GM12878 (cell line): Measurements from ENCODE around the gene UGT1A8. TPM values are rescaled to one million over a fixed set of nuclear protein-coding genes. Genes with fewer than 3 reads are reported as not detected.

Experiments
- ATAC-seq: fragments of 200-7000 bp; cut with Tn5 transposase; 3 replicates; pipeline ENCODE4 v1.9.1; 2020; ENCODE audit warnings: mild to moderate bottlenecking, moderate library complexity
- BruUV-seq: library from RNA; stranded (reverse); fragments of 400-500 nt; replicated peaks from 2 replicates; lab custom pipeline; 2021; lab: Mats Ljungman, UMichigan
- CTCF ChIA-PET: fragments of 300-600 bp; sonication (Branson Sonifier 250); formaldehyde crosslinking; extraction: SDS; loops from one replicate; lab custom pipeline; 2021; ENCODE audit warnings: inconsistent platforms; lab: Yijun Ruan, JAX
- POLR2A ChIA-PET: fragments of 350-600 bp; formaldehyde crosslinking; extraction: SDS; loops from one replicate; lab custom pipeline; 2021; ENCODE audit warnings: inconsistent platforms; lab: Charles Lee
- RAD21 ChIA-PET: fragments of 300-600 bp; sonication (Branson Sonifier 250); formaldehyde crosslinking; loops from one replicate; lab custom pipeline; 2023; ENCODE audit warnings: antibody characterized with exemption; ENCODE audit not compliant: unreplicated experiment; lab: Charles Lee
- SMC1A ChIA-PET: fragments of 300-600 bp; sonication (Branson Sonifier 250); formaldehyde crosslinking; loops from one replicate; lab custom pipeline; 2023; ENCODE audit not compliant: unreplicated experiment, uncharacterized antibody; lab: Charles Lee
- DNase-seq: peaks from one replicate; pipeline ENCODE4 v3.0.0-alpha.2; 2011; ENCODE audit warnings: low read depth, low spot score
- FAIRE-seq: peaks from 3 replicates; lab custom pipeline; 2011; peaks lifted over from hg19 to GRCh38; lab: Jason Lieb, UNC
- H2AFZ ChIP-seq: 2 replicates; pipeline ENCODE4 v1.6.0; 2011; ENCODE audit warnings: low read depth, low read length, control low read depth; ENCODE audit not compliant: control insufficient read depth
- H3K27ac ChIP-seq: 2 replicates; pipeline ENCODE4 v1.5.1; 2011; ENCODE audit warnings: control low read depth; ENCODE audit not compliant: control insufficient read depth, insufficient read depth
- H3K27me3 ChIP-seq, 2 experiments: replicated peaks in 1 of 2; 2 replicates each; pipeline versions ENCODE4 v1.6.0 to v1.6.1; 2011; ENCODE audit warnings: low read length in 1 of 2; ENCODE audit not compliant: control insufficient read depth in 2 of 2, insufficient read depth in 2 of 2
- H3K36me3 ChIP-seq, 2 experiments: 2 replicates each; pipeline ENCODE4 v1.5.1; 2011; ENCODE audit warnings: low read length in 1 of 2; ENCODE audit not compliant: control insufficient read depth in 2 of 2, insufficient read depth in 2 of 2
- H3K4me1 ChIP-seq: 2 replicates; pipeline ENCODE4 v1.6.1; 2011; ENCODE audit warnings: mild to moderate bottlenecking, low read length, moderate library complexity, mixed read lengths; ENCODE audit not compliant: control insufficient read depth, insufficient read depth
- H3K4me2 ChIP-seq: 2 replicates; pipeline ENCODE4 v1.6.0; 2011; ENCODE audit warnings: control low read depth; ENCODE audit not compliant: control insufficient read depth, insufficient read depth
- H3K4me3 ChIP-seq: fragments of 200-600 bp; sonication (generic); 2 replicates; pipeline ENCODE4 v1.5.1; 2016
- H3K79me2 ChIP-seq: 2 replicates; pipeline ENCODE4 v1.6.0; 2011; ENCODE audit warnings: low read length; ENCODE audit not compliant: control insufficient read depth, insufficient read depth
- H3K9ac ChIP-seq: 2 replicates; pipeline ENCODE4 v1.8.0; 2011; ENCODE audit warnings: low read length, control low read depth, mixed read lengths; ENCODE audit not compliant: control insufficient read depth, insufficient read depth
- H3K9me3 ChIP-seq: replicated peaks from 3 replicates; pipeline ENCODE4 v1.5.1; 2011; ENCODE audit warnings: mild to moderate bottlenecking, low read length; ENCODE audit not compliant: control insufficient read depth, insufficient read depth
- H4K20me1 ChIP-seq: 2 replicates; pipeline ENCODE4 v1.6.0; 2011; ENCODE audit not compliant: control insufficient read depth, insufficient read depth
- CREM ChIP-seq: IDR thresholded peaks from 2 replicates; pipeline ENCODE4 v1.6.1; 2014; ENCODE audit warnings: antibody characterized with exemption, low read depth
- HDAC2 ChIP-seq: fragments of 200-600 bp; sonication (generic); IDR thresholded peaks from 2 replicates; pipeline ENCODE4 v1.6.1; 2017
- HDGF ChIP-seq: fragments of 450-650 bp; IDR thresholded peaks from 2 replicates; pipeline ENCODE4 v1.6.1; 2016; ENCODE audit warnings: antibody characterized with exemption
- KDM1A ChIP-seq: fragments of 200-600 bp; sonication (generic); IDR thresholded peaks from 2 replicates; pipeline ENCODE4 v1.6.1; 2016; ENCODE audit warnings: borderline replicate concordance
- LARP7 ChIP-seq: fragments of 450-650 bp; IDR thresholded peaks from 2 replicates; pipeline ENCODE4 v1.6.1; 2017; ENCODE audit warnings: mild to moderate bottlenecking
- MEF2A ChIP-seq: IDR thresholded peaks from 2 replicates; pipeline ENCODE4 v1.6.1; 2011; ENCODE audit warnings: low read depth, mild to moderate bottlenecking, low read length, moderate library complexity; ENCODE audit not compliant: insufficient read depth
- NKRF ChIP-seq: fragments of 450-650 bp; conservative IDR thresholded peaks from 2 replicates; pipeline ENCODE4 v1.6.1; 2017; ENCODE audit warnings: mild to moderate bottlenecking, moderate library complexity
- PML ChIP-seq: IDR thresholded peaks from 2 replicates; pipeline ENCODE4 v1.6.1; 2012; ENCODE audit warnings: low read length, inconsistent platforms
- SMARCA5 ChIP-seq: fragments of 450-650 bp; IDR thresholded peaks from 2 replicates; pipeline ENCODE4 v1.6.1; 2017; ENCODE audit warnings: mild to moderate bottlenecking
- ZNF24 ChIP-seq: fragments of 450-650 bp; IDR thresholded peaks from 2 replicates; pipeline ENCODE4 v1.6.1; 2017; ENCODE audit warnings: antibody characterized with exemption, mild to moderate bottlenecking
- ZNF592 ChIP-seq: fragments of 450-650 bp; IDR thresholded peaks from 2 replicates; pipeline ENCODE4 v1.6.1; 2017; ENCODE audit warnings: mild to moderate bottlenecking, moderate library complexity
- ZNF622 ChIP-seq: fragments of 450-650 bp; IDR thresholded peaks from 2 replicates; pipeline ENCODE4 v1.6.1; 2017; ENCODE audit warnings: mild to moderate bottlenecking, inconsistent platforms
- WGBS: methylation state at CpG from one replicate; pipeline ENCODE4 v1.1.6; 2016; ENCODE audit warnings: low lambda C conversion rate; ENCODE audit not compliant: insufficient replicate concordance, insufficient coverage; ENCODE audit errors: missing lambda C conversion rate; 5-methylcytosine and 5-hydroxymethylcytosine counted together
- in situ Hi-C: fragments of 300-500 bp; cut with MboI; formaldehyde crosslinking; loops from 9 replicates; pipeline ENCODE4 v1.14.3; 2018; ENCODE audit warnings: mixed read lengths
- intact Hi-C: fragments of 100-400 bp; cut with micrococcal nuclease; formaldehyde crosslinking; loops from one replicate; pipeline ENCODE4 v1.14.2; 2022; ENCODE audit not compliant: unreplicated experiment
- polyA plus RNA-seq, 11 experiments: library from polyadenylated mRNA; depleted of rRNA in 4 of 11; unstranded in 6 of 11; stranded (reverse) in 5 of 11; fragments of >200 nt; fragmentation: Nextera tagmentation in 4 of 11; fragmentation: Illumina TruSeq in 1 of 11; extraction: Ambion mirVana in 4 of 11; extraction: Trizol in 1 of 11; gene quantifications; 1 replicate in 1 of 11; 2 replicates in 10 of 11; pipeline versions ENCODE4 v1.2.1 to v1.2.3, GENCODE V29; 2011 to 2016; ENCODE audit warnings: inconsistent platforms in 2 of 11, missing spikeins in 2 of 11, low read depth in 1 of 11
- total RNA-seq, 4 experiments: library from RNA; depleted of rRNA in 3 of 4; stranded (reverse); fragments of >200 nt in 3 of 4; fragmentation: Illumina TruSeq in 1 of 4; extraction: Trizol in 1 of 4; gene quantifications; 2 replicates each; pipeline versions ENCODE4 v1.2.1 to v1.2.3, GENCODE V29; 2013 to 2021
- TF ChIP-seq, protein P1 (sequence below): fragments of 450-650 bp; formaldehyde crosslinking; IDR thresholded peaks from 2 replicates; pipeline ENCODE4 v1.5.0; 2022; ENCODE audit warnings: mild to moderate bottlenecking, missing genetic modification characterization
- TF ChIP-seq, protein P2 (sequence below), 3 experiments: IDR thresholded peaks in 2 of 3; conservative IDR thresholded peaks in 1 of 3; 2 replicates each; pipeline ENCODE4 v1.5.1; 2011; ENCODE audit warnings: low read depth in 3 of 3, low read length in 3 of 3, mild to moderate bottlenecking in 3 of 3, control low read depth in 2 of 3, moderate library complexity in 2 of 3, inconsistent platforms in 1 of 3, mixed read lengths in 1 of 3; ENCODE audit not compliant: control insufficient read depth in 2 of 3, insufficient read depth in 1 of 3; ENCODE audit errors: extremely low read depth in 1 of 3

Gene UGT1A8
- total and polyA plus RNA-seq, 10 of the 15 experiments (the other 5 are each of a cell fraction or from before 2014, with no cell fraction given): not detected

DNA sequence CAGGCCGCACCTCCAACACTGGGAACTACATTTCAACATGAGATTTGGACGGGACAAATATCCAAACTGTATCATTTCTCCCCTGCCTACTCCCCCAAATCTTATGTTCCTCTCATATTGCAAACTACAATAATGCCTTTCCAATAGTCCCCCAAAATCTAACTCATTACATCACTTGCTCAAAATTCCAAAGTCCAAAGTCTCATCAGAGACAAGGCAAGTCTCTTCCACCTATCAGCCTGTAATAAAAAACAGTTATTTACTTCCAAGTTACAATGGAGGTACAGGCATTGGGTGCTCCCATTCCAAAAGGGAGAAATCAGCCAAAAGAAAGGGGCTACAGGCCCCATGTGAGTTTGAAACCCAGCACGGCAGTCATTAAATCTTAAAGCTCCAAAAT, 12.6 kb upstream of the UGT1A8 start:
- Histone ChIP-seq H2AFZ (no peak overlapping the region), H4K20me1 (no peaks in the 10 kb centered on the region), H3K9ac (no peak overlapping the region), H3K79me2 (no peaks in the 10 kb centered on the region), H3K27me3 (no peaks in the 10 kb centered on the region), H3K4me1 (no peaks in the 10 kb centered on the region), H3K4me3 (no peak overlapping the region), H3K27ac (no peak overlapping the region), H3K4me2 (no peak overlapping the region), H3K36me3 (no peaks in the 10 kb centered on the region), H3K9me3 (no peaks in the 10 kb centered on the region; the same call in 2 of the 3 replicates)
- ChIA-PET SMC1A (no interaction called here), POLR2A (no interaction called here), RAD21 (no interaction called here), CTCF (no interaction called here)
- FAIRE-seq (no peak), DNase-seq (no peak), ATAC-seq (no peak)
- intact Hi-C loops (no loop called here), in situ Hi-C loops (no loop called here)
- TF ChIP-seq KDM1A (no peak), HDGF (no peak), ZNF622 (no peak), CREM (no peak), SMARCA5 (no peak), PML (no peak), LARP7 (no peak), MEF2A (no peak), ZNF24 (no peak), ZNF592 (no peak), HDAC2 (no peak), NKRF (no peak)
- TF ChIP-seq, protein P1, sequence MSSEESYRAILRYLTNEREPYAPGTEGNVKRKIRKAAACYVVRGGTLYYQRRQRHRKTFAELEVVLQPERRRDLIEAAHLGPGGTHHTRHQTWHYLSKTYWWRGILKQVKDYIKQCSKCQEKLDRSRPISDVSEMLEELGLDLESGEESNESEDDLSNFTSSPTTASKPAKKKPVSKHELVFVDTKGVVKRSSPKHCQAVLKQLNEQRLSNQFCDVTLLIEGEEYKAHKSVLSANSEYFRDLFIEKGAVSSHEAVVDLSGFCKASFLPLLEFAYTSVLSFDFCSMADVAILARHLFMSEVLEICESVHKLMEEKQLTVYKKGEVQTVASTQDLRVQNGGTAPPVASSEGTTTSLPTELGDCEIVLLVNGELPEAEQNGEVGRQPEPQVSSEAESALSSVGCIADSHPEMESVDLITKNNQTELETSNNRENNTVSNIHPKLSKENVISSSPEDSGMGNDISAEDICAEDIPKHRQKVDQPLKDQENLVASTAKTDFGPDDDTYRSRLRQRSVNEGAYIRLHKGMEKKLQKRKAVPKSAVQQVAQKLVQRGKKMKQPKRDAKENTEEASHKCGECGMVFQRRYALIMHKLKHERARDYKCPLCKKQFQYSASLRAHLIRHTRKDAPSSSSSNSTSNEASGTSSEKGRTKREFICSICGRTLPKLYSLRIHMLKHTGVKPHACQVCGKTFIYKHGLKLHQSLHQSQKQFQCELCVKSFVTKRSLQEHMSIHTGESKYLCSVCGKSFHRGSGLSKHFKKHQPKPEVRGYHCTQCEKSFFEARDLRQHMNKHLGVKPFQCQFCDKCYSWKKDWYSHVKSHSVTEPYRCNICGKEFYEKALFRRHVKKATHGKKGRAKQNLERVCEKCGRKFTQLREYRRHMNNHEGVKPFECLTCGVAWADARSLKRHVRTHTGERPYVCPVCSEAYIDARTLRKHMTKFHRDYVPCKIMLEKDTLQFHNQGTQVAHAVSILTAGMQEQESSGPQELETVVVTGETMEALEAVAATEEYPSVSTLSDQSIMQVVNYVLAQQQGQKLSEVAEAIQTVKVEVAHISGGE: no peak
- TF ChIP-seq, protein P2, sequence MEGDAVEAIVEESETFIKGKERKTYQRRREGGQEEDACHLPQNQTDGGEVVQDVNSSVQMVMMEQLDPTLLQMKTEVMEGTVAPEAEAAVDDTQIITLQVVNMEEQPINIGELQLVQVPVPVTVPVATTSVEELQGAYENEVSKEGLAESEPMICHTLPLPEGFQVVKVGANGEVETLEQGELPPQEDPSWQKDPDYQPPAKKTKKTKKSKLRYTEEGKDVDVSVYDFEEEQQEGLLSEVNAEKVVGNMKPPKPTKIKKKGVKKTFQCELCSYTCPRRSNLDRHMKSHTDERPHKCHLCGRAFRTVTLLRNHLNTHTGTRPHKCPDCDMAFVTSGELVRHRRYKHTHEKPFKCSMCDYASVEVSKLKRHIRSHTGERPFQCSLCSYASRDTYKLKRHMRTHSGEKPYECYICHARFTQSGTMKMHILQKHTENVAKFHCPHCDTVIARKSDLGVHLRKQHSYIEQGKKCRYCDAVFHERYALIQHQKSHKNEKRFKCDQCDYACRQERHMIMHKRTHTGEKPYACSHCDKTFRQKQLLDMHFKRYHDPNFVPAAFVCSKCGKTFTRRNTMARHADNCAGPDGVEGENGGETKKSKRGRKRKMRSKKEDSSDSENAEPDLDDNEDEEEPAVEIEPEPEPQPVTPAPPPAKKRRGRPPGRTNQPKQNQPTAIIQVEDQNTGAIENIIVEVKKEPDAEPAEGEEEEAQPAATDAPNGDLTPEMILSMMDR (IDR thresholded peaks at IDR 0.05 in 2 of 3, conservative IDR thresholded peaks at IDR 0.05 in 1 of 3; ENCODE audit: control insufficient read depth in 2 of 3, extremely low read depth in 1 of 3, insufficient read depth in 1 of 3, low read depth in 3 of 3, low read length in 3 of 3): no peak
- no TSS peak for BruUV-seq
- 29% methylated on average over 3 of the region's 3 CpGs for WGBS
